GM23338 (cell line): ENCODE data around the gene SLC9A1. TPM values are rescaled to one million over a fixed set of nuclear protein-coding genes. Genes with fewer than 3 reads are reported as not detected.

Source experiments
- ATAC-seq: fragments of 200-7000 bp; cut with Tn5 transposase; 3 replicates; pipeline ENCODE4 v1.9.1; 2020
- DNase-seq: peaks from one replicate; pipeline ENCODE4 v3.0.0-alpha.2; 2015; ENCODE audit warnings: low spot score
- H2AFZ ChIP-seq: fragments of 200-600 bp; sonication (generic); 2 replicates; pipeline ENCODE4 v1.8.0; 2016; ENCODE audit warnings: antibody characterized with exemption, mild to moderate bottlenecking, moderate library complexity
- H3F3A ChIP-seq: fragments of 200-600 bp; sonication (generic); replicated peaks from 2 replicates; pipeline ENCODE4 v1.8.0; 2017; ENCODE audit warnings: antibody characterized with exemption, mixed run types, low read depth
- H3K27ac ChIP-seq: fragments of 200-600 bp; sonication (generic); 2 replicates; pipeline ENCODE4 v1.6.1; 2016; ENCODE audit warnings: low read depth
- H3K27me3 ChIP-seq: fragments of 200-600 bp; sonication (generic); 2 replicates; pipeline ENCODE4 v1.8.0; 2016; ENCODE audit warnings: mild to moderate bottlenecking, mixed run types, moderate library complexity; ENCODE audit not compliant: insufficient read depth
- H3K36me3 ChIP-seq: fragments of 200-600 bp; sonication (generic); 2 replicates; pipeline ENCODE4 v1.8.0; 2016; ENCODE audit warnings: mild to moderate bottlenecking; ENCODE audit not compliant: insufficient read depth
- H3K4me1 ChIP-seq: fragments of 200-600 bp; sonication (generic); 2 replicates; pipeline ENCODE4 v1.8.0; 2016; ENCODE audit warnings: mild to moderate bottlenecking, moderate library complexity; ENCODE audit not compliant: insufficient read depth
- H3K4me2 ChIP-seq: fragments of 200-600 bp; sonication (generic); 2 replicates; pipeline ENCODE4 v1.7.1; 2017; ENCODE audit warnings: mixed run types
- H3K4me3 ChIP-seq: fragments of 200-600 bp; sonication (generic); 2 replicates; pipeline ENCODE4 v1.6.1; 2016; ENCODE audit warnings: mixed run types
- H3K79me2 ChIP-seq: fragments of 200-600 bp; sonication (generic); replicated peaks from 2 replicates; pipeline ENCODE4 v1.8.0; 2017; ENCODE audit warnings: mild to moderate bottlenecking; ENCODE audit not compliant: insufficient read depth
- H3K9me2 ChIP-seq: fragments of 200-600 bp; sonication (generic); 2 replicates; pipeline ENCODE4 v1.8.0; 2017; ENCODE audit not compliant: insufficient read depth
- H4K20me1 ChIP-seq: fragments of 200-600 bp; sonication (generic); replicated peaks from 2 replicates; pipeline ENCODE4 v1.8.0; 2017; ENCODE audit warnings: mild to moderate bottlenecking; ENCODE audit not compliant: insufficient read depth
- H3K27ac Mint-ChIP-seq: 2 replicates; pipeline ENCODE4 v1.8.0; 2020; ENCODE audit warnings: inconsistent platforms, mild to moderate bottlenecking, moderate library complexity, mixed read lengths
- H3K27me3 Mint-ChIP-seq: 3 replicates; pipeline ENCODE4 v1.8.0; 2022; ENCODE audit warnings: low read depth, mild to moderate bottlenecking, moderate library complexity, mixed read lengths, inconsistent platforms; ENCODE audit not compliant: insufficient read depth, poor library complexity
- H3K36me3 Mint-ChIP-seq: 3 replicates; pipeline ENCODE4 v1.8.0; 2021; ENCODE audit warnings: low read depth, mild to moderate bottlenecking, inconsistent platforms, moderate library complexity, mixed read lengths
- H3K4me1 Mint-ChIP-seq: 3 replicates; pipeline ENCODE4 v1.8.0; 2020; ENCODE audit warnings: mild to moderate bottlenecking, inconsistent platforms, mixed read lengths
- H3K4me3 Mint-ChIP-seq: 3 replicates; pipeline ENCODE4 v1.8.0; 2021; ENCODE audit warnings: moderate library complexity, mild to moderate bottlenecking, inconsistent platforms, mixed read lengths
- H3K9me3 Mint-ChIP-seq: 3 replicates; pipeline ENCODE4 v1.8.0; 2020; ENCODE audit warnings: moderate library complexity, mild to moderate bottlenecking, inconsistent platforms, mixed read lengths
- EZH2 ChIP-seq: fragments of 200-600 bp; sonication (generic); IDR thresholded peaks from one replicate; pipeline ENCODE4 v1.8.0; 2017; ENCODE audit warnings: antibody characterized with exemption, mild to moderate bottlenecking, low read depth; ENCODE audit not compliant: unreplicated experiment
- EZH2phosphoT487 ChIP-seq: fragments of 200-600 bp; sonication (generic); IDR thresholded peaks from one replicate; pipeline ENCODE4 v1.8.1; 2018; ENCODE audit warnings: antibody characterized with exemption; ENCODE audit not compliant: unreplicated experiment
- NANOG ChIP-seq: IDR thresholded peaks from 2 replicates; pipeline ENCODE4 v1.6.1; 2016; ENCODE audit warnings: antibody characterized with exemption, borderline replicate concordance
- POLR2AphosphoS5 ChIP-seq: IDR thresholded peaks from 2 replicates; pipeline ENCODE4 v1.6.1; 2016; ENCODE audit warnings: antibody characterized with exemption, low read depth
- STAT1 ChIP-seq: IDR thresholded peaks from one replicate; pipeline ENCODE4 v1.6.1; 2016; ENCODE audit warnings: antibody characterized with exemption; ENCODE audit not compliant: unreplicated experiment
- ZNF114 ChIP-seq: fragments of 250-450 bp; sonication (Bioruptor Pico); IDR thresholded peaks from 2 replicates; pipeline ENCODE4 v1.5.0; 2020; ENCODE audit warnings: mild to moderate bottlenecking, moderate library complexity
- ZNF331 ChIP-seq: fragments of 250-450 bp; sonication (Bioruptor Pico); IDR thresholded peaks from 2 replicates; pipeline ENCODE4 v1.5.0; 2020; ENCODE audit warnings: low read depth, mild to moderate bottlenecking, moderate library complexity
- ZNF462 ChIP-seq: fragments of 250-450 bp; sonication (Bioruptor Pico); IDR thresholded peaks from 2 replicates; pipeline ENCODE4 v1.5.0; 2020; ENCODE audit warnings: mild to moderate bottlenecking, moderate library complexity
- polyA plus RNA-seq: library from polyadenylated mRNA; unstranded; fragments of >200 nt; fragmentation: Nextera tagmentation; extraction: Ambion mirVana; gene quantifications from 2 replicates; pipeline ENCODE4 v1.2.1, GENCODE V29; 2016
- total RNA-seq: library from RNA; depleted of rRNA; stranded (reverse); fragments of >200 nt; shearing (Covaris generic); gene quantifications from 2 replicates; pipeline ENCODE4 v1.2.3, GENCODE V29; 2014
- TF ChIP-seq, protein P1 (sequence below): IDR thresholded peaks from one replicate; pipeline ENCODE4 v1.6.1; 2018; ENCODE audit warnings: antibody characterized with exemption; ENCODE audit not compliant: unreplicated experiment

The SLC9A1 gene
- total and polyA plus RNA-seq, 2 experiments from 2014 or later: 10.4 to 22.3 TPM

DNA sequence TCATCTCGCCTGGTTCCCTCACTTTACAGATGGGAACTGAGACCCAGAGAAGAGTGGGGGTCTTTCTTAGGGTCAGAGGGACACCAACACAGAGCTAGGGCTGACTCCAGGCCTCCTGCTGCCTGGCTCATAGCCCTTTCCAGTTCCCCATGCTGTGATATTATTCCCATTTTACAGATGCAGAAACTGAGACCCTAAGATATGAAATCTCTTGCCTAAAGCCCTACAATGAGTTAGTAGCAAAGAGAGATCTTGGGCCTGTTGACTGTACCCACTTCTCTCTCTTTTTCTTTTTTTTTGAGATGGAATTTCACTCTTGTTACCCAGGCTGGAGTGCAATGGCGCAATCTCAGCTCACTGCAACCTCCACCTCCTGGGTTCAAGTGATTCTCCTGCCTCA is 49.9 kb downstream of the SLC9A1 start:
- Histone ChIP-seq H4K20me1 (no peaks in the 10 kb centered on the region), H3K4me3 (no peak overlapping the region), H3K4me1 (peaks cover 3% of the 10 kb centered on the region), H2AFZ (no peak overlapping the region), H3K4me2 (no peak overlapping the region), H3F3A (no peaks in the 10 kb centered on the region), H3K79me2 (no peaks in the 10 kb centered on the region), H3K9me2 (no peaks in the 10 kb centered on the region), H3K27ac (no peak overlapping the region), H3K27me3 (no peaks in the 10 kb centered on the region), H3K36me3 (no peaks in the 10 kb centered on the region)
- Mint-ChIP-seq H3K36me3 (peaks cover 10% of the 10 kb centered on the region; the same call in 2 of the 3 replicates), H3K4me3 (no peak overlapping the region), H3K4me1 (peaks cover 22% of the 10 kb centered on the region), H3K9me3 (no peaks in the 10 kb centered on the region; the same call in 2 of the 3 replicates), H3K27me3 (peaks cover 9% of the 10 kb centered on the region), H3K27ac (no peak overlapping the region)
- ATAC-seq (no peak), DNase-seq (no peak)
- TF ChIP-seq STAT1 (no peak), ZNF114 (CRISPR knock-in tag) (no peak), EZH2 (no peak), POLR2AphosphoS5 (no peak), NANOG (no peak), EZH2phosphoT487 (no peak), ZNF462 (CRISPR knock-in tag) (no peak), ZNF331 (CRISPR knock-in tag) (no peak)
- TF ChIP-seq, protein P1, sequence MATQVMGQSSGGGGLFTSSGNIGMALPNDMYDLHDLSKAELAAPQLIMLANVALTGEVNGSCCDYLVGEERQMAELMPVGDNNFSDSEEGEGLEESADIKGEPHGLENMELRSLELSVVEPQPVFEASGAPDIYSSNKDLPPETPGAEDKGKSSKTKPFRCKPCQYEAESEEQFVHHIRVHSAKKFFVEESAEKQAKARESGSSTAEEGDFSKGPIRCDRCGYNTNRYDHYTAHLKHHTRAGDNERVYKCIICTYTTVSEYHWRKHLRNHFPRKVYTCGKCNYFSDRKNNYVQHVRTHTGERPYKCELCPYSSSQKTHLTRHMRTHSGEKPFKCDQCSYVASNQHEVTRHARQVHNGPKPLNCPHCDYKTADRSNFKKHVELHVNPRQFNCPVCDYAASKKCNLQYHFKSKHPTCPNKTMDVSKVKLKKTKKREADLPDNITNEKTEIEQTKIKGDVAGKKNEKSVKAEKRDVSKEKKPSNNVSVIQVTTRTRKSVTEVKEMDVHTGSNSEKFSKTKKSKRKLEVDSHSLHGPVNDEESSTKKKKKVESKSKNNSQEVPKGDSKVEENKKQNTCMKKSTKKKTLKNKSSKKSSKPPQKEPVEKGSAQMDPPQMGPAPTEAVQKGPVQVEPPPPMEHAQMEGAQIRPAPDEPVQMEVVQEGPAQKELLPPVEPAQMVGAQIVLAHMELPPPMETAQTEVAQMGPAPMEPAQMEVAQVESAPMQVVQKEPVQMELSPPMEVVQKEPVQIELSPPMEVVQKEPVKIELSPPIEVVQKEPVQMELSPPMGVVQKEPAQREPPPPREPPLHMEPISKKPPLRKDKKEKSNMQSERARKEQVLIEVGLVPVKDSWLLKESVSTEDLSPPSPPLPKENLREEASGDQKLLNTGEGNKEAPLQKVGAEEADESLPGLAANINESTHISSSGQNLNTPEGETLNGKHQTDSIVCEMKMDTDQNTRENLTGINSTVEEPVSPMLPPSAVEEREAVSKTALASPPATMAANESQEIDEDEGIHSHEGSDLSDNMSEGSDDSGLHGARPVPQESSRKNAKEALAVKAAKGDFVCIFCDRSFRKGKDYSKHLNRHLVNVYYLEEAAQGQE: no peak
